AG08396 (cell line): Measurements from ENCODE around the gene IL20RA.
"Not testable (repeated sequence)": the region's sequence is repeated elsewhere in the genome, so short reads cannot be mapped to it uniquely, and the experiment has no call there.

Experiments used
- DNase-seq: peaks from one replicate; pipeline ENCODE4 v3.0.0; 2012; ENCODE audit warnings: low spot score, mixed read lengths

Gene IL20RA

GRCh38 chr6:137008204-137008603 lies 36.6 kb downstream of the IL20RA start:
- DNase-seq, result no peak

DNA sequence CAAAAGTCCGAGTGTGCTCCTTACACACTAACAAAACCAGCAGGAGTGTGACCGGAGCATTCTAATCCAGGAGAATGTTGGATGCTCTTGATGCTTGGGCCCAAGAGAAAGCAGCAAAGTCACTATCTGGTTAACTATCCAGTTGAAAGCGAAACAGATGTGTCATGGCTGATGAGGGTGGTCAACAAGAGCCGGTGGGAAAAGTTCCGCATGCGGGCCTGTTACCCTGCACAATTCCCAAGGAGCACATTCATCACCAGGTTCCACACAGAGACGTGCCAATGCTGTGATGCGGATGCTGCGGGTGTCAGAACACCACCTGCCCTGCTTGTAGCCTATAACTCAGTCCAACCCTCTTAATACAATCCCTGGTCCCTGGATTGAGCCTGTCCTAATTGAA lies 38.7 kb downstream of the IL20RA start:
- DNase-seq, result no peak

DNA sequence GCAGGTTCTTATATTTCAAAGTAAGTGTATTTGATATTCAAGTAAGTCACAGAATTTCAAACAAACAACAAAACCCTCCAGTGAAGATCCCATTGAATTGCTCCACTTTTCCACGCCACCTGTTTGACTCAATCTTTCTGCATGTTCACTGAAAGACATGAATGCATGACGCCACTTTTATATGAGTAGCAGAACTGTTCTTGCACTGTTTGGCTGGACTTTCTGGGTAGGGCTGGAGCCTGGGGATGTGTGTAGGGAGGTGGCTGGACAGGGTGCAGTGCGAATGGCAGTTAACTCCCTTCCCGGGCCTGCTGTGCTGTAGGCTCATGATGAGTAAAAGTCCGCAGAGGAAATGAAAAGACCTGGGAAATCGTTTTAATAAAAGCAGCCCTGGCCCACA lies 39.7 kb downstream of the IL20RA start:
- no peak for DNase-seq

GRCh38 chr6:137002505-137002904 lies 42.3 kb downstream of the IL20RA start:
- DNase-seq, result no peak

- DNase-seq, result no peak
Measured at GRCh38 chr6:137001977-137002302, 42.8 kb downstream of the IL20RA start.

- DNase-seq, result no peak
Measured at GRCh38 chr6:137001299-137001976, 43.3 kb downstream of the IL20RA start.

DNA sequence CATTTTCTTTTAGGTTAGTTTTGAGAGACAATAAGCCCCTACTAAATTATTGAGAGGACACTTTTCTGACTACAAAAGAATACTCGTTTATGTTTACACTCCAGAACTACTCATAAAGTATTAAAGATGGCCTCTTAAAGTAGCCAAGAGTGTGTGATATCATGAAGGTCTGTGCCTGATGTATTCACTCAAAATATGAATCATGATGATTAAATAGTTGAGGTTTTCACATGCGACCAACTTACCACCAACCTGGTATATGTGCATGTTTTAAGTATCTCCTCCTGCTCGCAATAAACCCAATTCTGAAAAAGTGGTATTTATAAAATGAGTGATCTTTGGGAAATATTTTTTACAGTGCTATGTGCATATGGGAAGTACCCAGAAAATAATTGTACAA lies 43.9 kb downstream of the IL20RA start:
- DNase-seq, result no peak

DNA sequence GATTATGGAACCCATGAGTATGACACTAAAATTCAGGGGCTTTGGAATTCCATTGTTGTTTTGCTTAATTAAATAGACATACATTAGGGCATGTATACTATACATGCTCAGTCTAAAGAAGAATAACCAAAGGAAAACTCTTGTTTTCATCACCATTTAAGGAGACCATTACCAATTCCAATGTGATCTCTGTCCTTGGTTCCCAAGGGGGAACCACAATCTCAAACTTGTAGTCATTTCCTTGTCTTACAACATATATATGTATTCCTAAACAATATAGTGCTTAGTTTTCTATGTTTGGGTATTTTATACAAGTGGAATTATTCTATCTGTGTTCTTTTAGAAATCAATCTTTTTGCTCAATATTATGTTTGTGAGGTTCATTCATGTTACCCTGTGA lies 49.2 kb downstream of the IL20RA start:
- no peak for DNase-seq

DNA sequence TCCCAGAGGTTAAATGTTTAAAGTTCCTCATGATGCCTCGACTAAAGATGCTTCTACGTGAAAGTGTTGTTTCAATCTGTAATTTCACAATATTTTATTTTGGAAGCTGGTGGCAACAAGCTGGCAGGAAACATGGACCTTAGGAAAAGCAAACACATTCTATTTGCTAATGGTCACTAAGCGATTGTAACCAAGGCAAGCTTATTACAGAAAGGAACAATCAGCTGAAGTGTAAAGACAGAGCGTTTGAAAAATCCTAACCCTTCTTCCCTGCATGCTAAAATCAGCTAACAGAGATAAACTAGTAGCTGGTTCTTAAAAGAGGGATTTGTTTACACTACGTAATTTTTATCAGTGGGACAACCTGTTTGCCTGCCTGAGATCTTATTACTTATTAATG lies 50.0 kb downstream of the IL20RA start:
- DNase-seq, result no peak

GRCh38 chr6:136992113-136992512 lies 52.7 kb downstream of the IL20RA start:
- DNase-seq, result no peak

DNA sequence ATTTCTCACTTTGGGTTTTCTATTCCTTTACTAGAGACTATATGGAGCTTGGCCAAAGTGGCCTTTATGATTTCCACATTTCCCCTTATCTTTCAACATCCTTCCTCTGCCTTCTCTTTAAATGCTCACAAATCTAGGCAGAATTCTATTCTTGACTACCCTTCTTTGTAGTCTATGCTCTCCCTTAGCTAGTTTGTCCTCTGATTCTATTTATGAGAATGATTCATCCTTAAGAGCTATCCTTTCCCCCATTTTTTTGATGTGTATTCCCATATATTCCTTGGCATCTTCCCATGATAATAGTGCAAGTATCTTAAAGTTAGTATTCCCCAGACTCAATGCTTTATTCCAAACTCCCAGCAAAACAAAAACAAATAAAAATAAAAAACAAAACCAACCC lies 53.1 kb downstream of the IL20RA start:
- DNase-seq, result no peak

GRCh38 chr6:136990754-136991153 lies 54.0 kb downstream of the IL20RA start:
- no peak for DNase-seq

DNA sequence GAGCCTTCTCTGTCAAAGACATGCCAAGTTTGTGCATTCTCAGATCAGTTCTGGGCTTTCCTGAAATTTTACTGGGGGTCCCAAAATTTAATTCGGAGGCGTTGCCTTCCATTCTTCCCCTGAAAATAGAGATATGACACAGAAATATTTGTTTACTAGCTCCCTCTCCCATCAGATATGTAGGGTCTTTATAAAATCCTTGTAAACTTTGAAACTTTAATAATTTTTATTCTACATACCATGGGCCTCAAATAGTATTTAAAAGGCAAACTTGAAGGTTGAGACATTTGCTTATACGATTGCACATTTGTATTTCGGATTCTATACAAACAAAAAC lies 54.6 kb downstream of the IL20RA start:
- DNase-seq, result no peak

DNA sequence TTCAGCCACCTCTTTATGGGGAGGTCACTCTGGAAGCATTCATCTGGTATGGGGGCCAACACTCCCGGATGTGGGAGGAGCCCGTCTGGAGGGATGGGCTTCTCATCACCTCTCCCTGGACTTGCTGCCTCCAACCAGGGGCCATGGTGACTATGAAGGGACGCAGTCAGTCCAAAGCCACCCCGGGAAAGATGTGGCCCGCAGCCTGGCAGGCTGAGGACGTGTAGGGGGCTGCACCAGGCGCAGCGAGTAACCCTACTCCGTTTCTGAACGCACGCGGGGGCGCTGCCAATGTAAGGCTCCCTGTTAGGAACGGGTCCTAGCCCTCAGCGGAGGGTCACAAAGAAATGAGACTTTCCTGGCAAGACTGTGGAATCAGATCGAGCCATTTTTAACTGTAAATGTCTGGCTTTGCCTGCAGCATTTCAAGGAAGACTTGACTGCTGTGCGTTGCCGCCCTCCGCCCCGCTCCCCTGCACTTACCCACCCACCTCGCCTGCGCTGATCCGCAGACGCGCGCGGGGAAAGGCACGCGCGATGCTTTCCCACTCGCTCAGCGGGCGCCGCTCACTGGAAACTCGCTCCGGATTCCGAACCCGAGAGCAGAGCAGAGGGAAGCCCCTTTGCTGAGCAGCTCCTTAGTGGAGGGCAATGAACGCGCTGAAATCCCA lies 55.1 kb downstream of the IL20RA start:
- no peak for DNase-seq

DNA sequence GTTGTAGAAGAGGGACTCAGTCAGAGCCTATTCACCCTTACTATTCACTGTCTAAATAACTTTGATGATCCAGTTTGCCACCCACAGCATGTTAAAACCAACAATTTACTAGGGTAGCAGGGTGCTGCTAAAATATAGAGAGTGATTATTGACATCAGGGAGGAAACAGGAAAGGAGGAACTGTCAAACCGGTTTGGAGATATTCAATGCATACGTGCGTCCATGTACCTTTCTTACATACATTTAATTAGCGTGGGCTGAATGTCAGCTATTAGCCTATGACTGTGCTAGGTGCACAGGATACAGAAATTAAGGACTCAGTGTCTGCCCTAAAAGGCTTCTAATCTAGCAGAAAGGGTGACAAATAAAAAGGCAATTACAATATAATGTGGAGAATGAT lies 57.2 kb downstream of the IL20RA start:
- no peak for DNase-seq

DNA sequence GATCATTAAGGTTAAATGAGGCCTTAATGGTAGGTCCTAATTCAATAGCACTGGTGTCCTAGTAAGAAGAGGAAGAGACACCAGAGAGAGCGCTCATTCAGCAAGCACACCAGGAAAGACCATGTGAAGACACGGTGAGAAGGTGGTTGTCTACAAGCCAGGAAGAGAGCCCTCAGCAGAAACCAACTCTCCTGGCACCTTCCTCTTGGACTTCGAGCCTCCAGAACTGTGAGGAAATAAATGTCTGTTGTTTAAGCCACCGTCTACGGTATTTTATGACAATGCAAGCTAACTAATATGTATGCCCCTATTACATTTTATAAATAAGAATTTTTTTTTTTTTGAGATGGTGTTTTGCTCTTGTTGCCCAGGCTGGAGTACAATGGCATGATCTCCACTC lies 59.3 kb downstream of the IL20RA start:
- DNase-seq, result no peak

- no peak for DNase-seq
Measured at GRCh38 chr6:136984578-136984977, 60.2 kb downstream of the IL20RA start.

DNA sequence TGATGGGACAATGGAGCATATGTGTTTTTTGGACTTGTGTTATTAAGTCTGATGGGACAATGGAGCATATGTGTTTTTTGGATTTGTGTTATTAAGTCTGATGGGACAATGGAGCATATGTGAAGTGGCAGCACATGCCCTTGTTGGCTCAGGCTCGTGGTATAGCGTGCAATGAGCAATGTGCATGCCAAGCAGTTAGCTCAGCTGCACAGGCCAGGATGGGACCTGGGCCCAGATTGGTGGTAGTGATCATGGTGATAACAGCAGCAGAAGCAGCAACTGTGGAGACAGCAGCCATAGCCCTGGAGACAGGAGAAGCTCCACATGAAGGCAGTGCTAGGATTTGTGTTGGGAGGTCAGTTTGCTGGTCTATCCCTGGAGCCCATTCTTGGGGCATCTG lies 61.1 kb downstream of the IL20RA start:
- no peak for DNase-seq

DNA sequence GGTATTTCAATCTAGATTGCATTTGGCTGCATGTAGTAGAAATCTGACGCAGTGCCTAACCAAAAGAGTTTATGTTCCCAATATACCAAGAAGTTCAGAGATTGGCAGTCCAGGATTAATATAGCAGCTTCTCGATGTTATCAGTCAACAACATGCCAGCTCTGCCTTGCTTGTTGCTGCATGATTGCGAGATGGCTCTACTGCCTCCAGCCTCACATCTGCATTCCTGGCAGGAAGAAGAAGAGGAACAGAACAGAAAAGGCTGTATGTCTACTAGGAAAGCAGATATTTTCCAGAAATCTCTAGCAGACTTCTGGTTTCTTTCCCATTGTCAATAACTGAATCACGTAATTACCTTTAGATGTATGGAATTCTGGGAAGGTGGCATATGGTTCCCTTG lies 61.8 kb downstream of the IL20RA start:
- DNase-seq, result no peak

- no peak for DNase-seq
Measured at GRCh38 chr6:136980070-136980469, 64.7 kb downstream of the IL20RA start.

GRCh38 chr6:136979206-136979605 lies 65.6 kb downstream of the IL20RA start:
- DNase-seq, result no peak

- DNase-seq, result no peak
Measured at GRCh38 chr6:136977075-136977474, 67.7 kb downstream of the IL20RA start.

- DNase-seq, result no peak
Measured at GRCh38 chr6:136975089-136975715, 69.6 kb downstream of the IL20RA start.

- DNase-seq, result not testable (repeated sequence)
Measured at GRCh38 chr6:136973781-136974180, 71.0 kb downstream of the IL20RA start.
